ENCODE results near the gene KCNG4.
"Not testable (repeated sequence)": the region's sequence is repeated elsewhere in the genome, so short reads cannot be mapped to it uniquely, and the experiment has no call there.

KCNG4 gene

GRCh38 chr16:84218176-84218823, 21.5 kb downstream of the KCNG4 start:
- H3K27ac Mint-ChIP-seq, result no peak overlapping the region
- TF ChIP-seq, protein P1, sequence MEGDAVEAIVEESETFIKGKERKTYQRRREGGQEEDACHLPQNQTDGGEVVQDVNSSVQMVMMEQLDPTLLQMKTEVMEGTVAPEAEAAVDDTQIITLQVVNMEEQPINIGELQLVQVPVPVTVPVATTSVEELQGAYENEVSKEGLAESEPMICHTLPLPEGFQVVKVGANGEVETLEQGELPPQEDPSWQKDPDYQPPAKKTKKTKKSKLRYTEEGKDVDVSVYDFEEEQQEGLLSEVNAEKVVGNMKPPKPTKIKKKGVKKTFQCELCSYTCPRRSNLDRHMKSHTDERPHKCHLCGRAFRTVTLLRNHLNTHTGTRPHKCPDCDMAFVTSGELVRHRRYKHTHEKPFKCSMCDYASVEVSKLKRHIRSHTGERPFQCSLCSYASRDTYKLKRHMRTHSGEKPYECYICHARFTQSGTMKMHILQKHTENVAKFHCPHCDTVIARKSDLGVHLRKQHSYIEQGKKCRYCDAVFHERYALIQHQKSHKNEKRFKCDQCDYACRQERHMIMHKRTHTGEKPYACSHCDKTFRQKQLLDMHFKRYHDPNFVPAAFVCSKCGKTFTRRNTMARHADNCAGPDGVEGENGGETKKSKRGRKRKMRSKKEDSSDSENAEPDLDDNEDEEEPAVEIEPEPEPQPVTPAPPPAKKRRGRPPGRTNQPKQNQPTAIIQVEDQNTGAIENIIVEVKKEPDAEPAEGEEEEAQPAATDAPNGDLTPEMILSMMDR (IDR thresholded peaks at IDR 0.05; ENCODE audit: unreplicated experiment in 3 of 3), result no peak
- H3K27me3 Mint-ChIP-seq (ENCODE audit: low read depth), result peaks cover 22% of the 10 kb centered on the region
- H3K4me1 Mint-ChIP-seq, result peaks cover 4% of the 10 kb centered on the region
- H3K9me3 Mint-ChIP-seq, result no peaks in the 10 kb centered on the region
- no peaks in the 10 kb centered on the region for H3K36me3 Mint-ChIP-seq (ENCODE audit: low read depth)
- H3K4me3 Mint-ChIP-seq, result no peak overlapping the region

DNA sequence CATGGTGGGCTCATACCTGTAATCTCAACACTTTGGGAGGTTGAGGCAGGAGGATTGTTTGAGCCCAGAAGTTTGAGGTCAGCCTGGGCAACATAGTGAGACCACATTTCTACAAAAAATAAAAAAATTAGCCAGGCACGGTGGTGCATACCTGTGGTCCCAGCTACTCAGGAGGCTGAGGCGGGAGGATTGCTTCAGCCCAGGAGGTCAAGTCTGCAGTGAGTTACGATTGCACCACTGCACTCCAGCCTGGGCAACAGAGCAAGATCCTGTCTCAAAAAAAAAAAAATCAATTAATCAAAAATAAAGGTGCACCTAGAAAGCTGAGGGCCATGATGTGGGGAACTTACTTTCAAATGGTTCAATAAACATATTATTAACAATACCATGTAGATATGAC, 23.7 kb downstream of the KCNG4 start:
- not testable (repeated sequence) for H3K36me3 Mint-ChIP-seq (ENCODE audit: low read depth); H3K27ac Mint-ChIP-seq; H3K4me1 Mint-ChIP-seq; H3K4me3 Mint-ChIP-seq; H3K9me3 Mint-ChIP-seq
- peaks cover 11% of the 10 kb centered on the region for H3K27me3 Mint-ChIP-seq (ENCODE audit: low read depth)

DNA sequence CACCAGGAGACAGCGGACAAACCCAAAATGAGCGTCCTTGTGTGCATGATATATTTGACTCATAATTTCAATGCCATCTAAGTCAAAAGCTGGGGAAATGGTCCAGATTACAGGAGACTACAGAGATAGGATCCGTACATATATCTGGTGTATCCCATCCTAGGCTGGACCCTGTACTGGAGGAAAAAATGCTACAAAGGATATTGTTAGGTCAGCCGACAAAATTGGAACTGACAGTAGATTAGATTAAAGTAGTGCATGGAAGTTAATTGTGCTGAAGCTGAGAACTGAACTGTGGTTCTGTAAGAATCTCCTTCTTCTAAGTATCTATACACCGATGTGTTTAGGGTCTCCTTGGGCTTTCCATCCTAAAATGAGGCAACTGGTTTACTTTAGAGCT, 24.3 kb downstream of the KCNG4 start:
- Mint-ChIP-seq H3K36me3 (ENCODE audit: low read depth) (no peaks in the 10 kb centered on the region), H3K4me3 (no peak overlapping the region)
- TF ChIP-seq, protein P1 (IDR thresholded peaks at IDR 0.05; ENCODE audit: unreplicated experiment in 3 of 3), result no peak

GRCh38 chr16:84214451-84215066, 25.3 kb downstream of the KCNG4 start:
- peaks cover 5% of the 10 kb centered on the region for H3K27me3 Mint-ChIP-seq (ENCODE audit: low read depth)
- no peaks in the 10 kb centered on the region for H3K36me3 Mint-ChIP-seq (ENCODE audit: low read depth)
- no peak overlapping the region for H3K4me3 Mint-ChIP-seq
- no peaks in the 10 kb centered on the region for H3K4me1 Mint-ChIP-seq
- peaks cover 2% of the 10 kb centered on the region for H3K9me3 Mint-ChIP-seq
- TF ChIP-seq, protein P1 (IDR thresholded peaks at IDR 0.05; ENCODE audit: unreplicated experiment in 3 of 3), result no peak
- H3K27ac Mint-ChIP-seq, result no peak overlapping the region

More for the DNA sequence above, 24.3 kb downstream of the KCNG4 start:
- no peaks in the 10 kb centered on the region for H3K4me1 Mint-ChIP-seq
- no peak overlapping the region for H3K27ac Mint-ChIP-seq
- no peaks in the 10 kb centered on the region for H3K9me3 Mint-ChIP-seq
- H3K27me3 Mint-ChIP-seq (ENCODE audit: low read depth), result peaks cover 7% of the 10 kb centered on the region

DNA sequence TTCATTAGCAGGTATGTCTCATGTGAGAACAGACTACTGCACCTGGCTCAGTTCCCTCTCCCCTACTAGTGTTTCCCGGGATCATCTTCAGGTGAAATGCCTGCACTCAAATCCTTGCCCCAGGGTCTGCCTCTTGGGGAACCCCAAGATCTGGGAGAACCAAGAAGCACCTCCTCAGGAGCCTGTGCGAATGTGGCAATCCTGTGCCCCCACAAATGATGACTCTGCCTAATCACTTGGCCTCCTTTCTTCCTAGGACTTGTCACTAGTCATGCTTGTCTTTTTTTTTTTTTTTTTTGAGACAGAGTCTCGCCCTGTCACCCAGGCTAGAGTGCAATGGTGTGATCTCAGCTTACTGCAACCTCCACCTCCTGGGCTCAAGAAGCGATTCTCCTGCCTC, 27.2 kb downstream of the KCNG4 start:
- TF ChIP-seq, protein P1 (IDR thresholded peaks at IDR 0.05; ENCODE audit: unreplicated experiment in 3 of 3), result no peak
- H3K36me3 Mint-ChIP-seq (ENCODE audit: low read depth), result no peaks in the 10 kb centered on the region
- H3K9me3 Mint-ChIP-seq, result peaks cover 2% of the 10 kb centered on the region
- H3K27ac Mint-ChIP-seq, result no peak overlapping the region
- peaks cover 5% of the 10 kb centered on the region for H3K4me1 Mint-ChIP-seq
- no peak overlapping the region for H3K4me3 Mint-ChIP-seq
- peaks cover 5% of the 10 kb centered on the region for H3K27me3 Mint-ChIP-seq (ENCODE audit: low read depth)

GRCh38 chr16:84212154-84212553, 27.7 kb downstream of the KCNG4 start:
- Mint-ChIP-seq H3K27ac (no peak overlapping the region), H3K27me3 (ENCODE audit: low read depth) (peaks cover 5% of the 10 kb centered on the region), H3K4me3 (no peak overlapping the region), H3K9me3 (peaks cover 2% of the 10 kb centered on the region), H3K4me1 (peaks cover 5% of the 10 kb centered on the region), H3K36me3 (ENCODE audit: low read depth) (no peaks in the 10 kb centered on the region)
- TF ChIP-seq, protein P1 (IDR thresholded peaks at IDR 0.05; ENCODE audit: unreplicated experiment in 3 of 3), result no peak

Measured in nephron (organoid).